Hepatocyte (in vitro differentiated cells): ENCODE data around the gene RANBP3. TPM values are rescaled to one million over a fixed set of nuclear protein-coding genes. Genes with fewer than 3 reads are reported as not detected.
A peak's percentile ranks its signal among the peaks of the same experiment; 100 is the strongest.

ENCODE experiments used
- DNase-seq: peaks from one replicate; pipeline ENCODE4 v3.0.0-alpha.2; 2016; ENCODE audit warnings: low spot score
- H2AFZ ChIP-seq: fragments of 200-600 bp; sonication (generic); 2 replicates; pipeline ENCODE4 v1.6.0; 2016; ENCODE audit warnings: antibody characterized with exemption, mild to moderate bottlenecking
- H3K27ac ChIP-seq: fragments of 200-600 bp; sonication (generic); 2 replicates; pipeline ENCODE4 v1.5.1; 2016; ENCODE audit warnings: mild to moderate bottlenecking
- H3K27me3 ChIP-seq: fragments of 200-600 bp; sonication (generic); 2 replicates; pipeline ENCODE4 v1.6.1; 2016
- H3K36me3 ChIP-seq: fragments of 200-600 bp; sonication (generic); replicated peaks from 2 replicates; pipeline ENCODE4 v1.5.1; 2016; ENCODE audit warnings: low read depth; ENCODE audit not compliant: insufficient read depth
- H3K4me1 ChIP-seq: fragments of 200-600 bp; sonication (generic); 2 replicates; pipeline ENCODE4 v1.5.1; 2016; ENCODE audit warnings: mild to moderate bottlenecking, moderate library complexity; ENCODE audit not compliant: insufficient read depth
- H3K4me2 ChIP-seq: fragments of 200-600 bp; sonication (generic); 2 replicates; pipeline ENCODE4 v1.6.0; 2016
- H3K4me3 ChIP-seq: fragments of 200-600 bp; sonication (generic); 2 replicates; pipeline ENCODE4 v1.5.1; 2016; ENCODE audit warnings: mild to moderate bottlenecking
- H3K79me2 ChIP-seq: fragments of 200-600 bp; sonication (generic); 2 replicates; pipeline ENCODE4 v1.6.0; 2017; ENCODE audit warnings: mild to moderate bottlenecking
- H3K9me2 ChIP-seq: fragments of 200-600 bp; sonication (generic); replicated peaks from 2 replicates; pipeline ENCODE4 v1.6.0; 2017; ENCODE audit warnings: mild to moderate bottlenecking; ENCODE audit not compliant: insufficient read depth
- H3K9me3 ChIP-seq: fragments of 200-600 bp; sonication (generic); 2 replicates; pipeline ENCODE4 v1.5.1; 2016; ENCODE audit warnings: low read depth, mild to moderate bottlenecking
- H4K20me1 ChIP-seq: fragments of 200-600 bp; sonication (generic); 2 replicates; pipeline ENCODE4 v1.6.0; 2016; ENCODE audit warnings: mild to moderate bottlenecking; ENCODE audit not compliant: insufficient read depth, poor library complexity, severe bottlenecking
- EZH2 ChIP-seq: fragments of 200-600 bp; sonication (generic); IDR thresholded peaks from 2 replicates; pipeline ENCODE4 v1.6.1; 2016; ENCODE audit warnings: antibody characterized with exemption, mild to moderate bottlenecking, borderline replicate concordance
- EZH2phosphoT487 ChIP-seq: fragments of 200-600 bp; sonication (generic); IDR thresholded peaks from one replicate; pipeline ENCODE4 v1.6.1; 2018; ENCODE audit warnings: antibody characterized with exemption, mild to moderate bottlenecking, low read depth, moderate library complexity; ENCODE audit not compliant: unreplicated experiment, severe bottlenecking
- WGBS: methylation state at CpG from one replicate; pipeline ENCODE4 v1.1.6; 2016; ENCODE audit warnings: low lambda C conversion rate; ENCODE audit errors: missing lambda C conversion rate; 5-methylcytosine and 5-hydroxymethylcytosine counted together
- polyA plus RNA-seq: library from polyadenylated mRNA; unstranded; fragments of >200 nt; fragmentation: Nextera tagmentation; extraction: Ambion mirVana; gene quantifications from 2 replicates; pipeline ENCODE4 v1.2.1, GENCODE V29; 2016
- total RNA-seq: library from RNA; depleted of rRNA; stranded (reverse); fragments of >200 nt; gene quantifications from 2 replicates; pipeline ENCODE4 v1.2.3, GENCODE V29; 2014
- TF ChIP-seq, protein P1 (sequence below): fragments of 200-600 bp; sonication (generic); IDR thresholded peaks from 2 replicates; pipeline ENCODE4 v1.5.1; 2016; ENCODE audit warnings: antibody characterized with exemption, mild to moderate bottlenecking; ENCODE audit not compliant: poor library complexity

RANBP3 gene
- total and polyA plus RNA-seq, 2 experiments from 2014 or later: 10.4 to 51.0 TPM

DNA sequence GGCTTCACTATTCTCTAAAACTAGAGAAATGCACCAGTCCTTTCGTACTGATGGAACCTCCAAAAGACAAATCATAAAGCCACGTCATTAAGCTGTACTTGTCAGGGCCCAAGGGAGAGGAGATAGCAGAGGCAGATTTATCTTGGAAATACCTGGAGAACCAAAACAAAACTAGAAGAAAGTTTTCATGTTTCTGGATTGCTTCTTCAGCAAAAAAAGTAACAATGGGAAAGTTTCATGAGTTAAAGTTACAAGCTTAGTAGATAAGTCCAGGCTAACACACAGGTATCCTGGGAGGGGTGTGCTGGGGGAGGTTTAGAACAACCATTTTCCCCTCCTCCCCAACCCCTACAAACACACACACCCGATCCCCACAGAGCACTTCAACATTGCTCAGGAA lies 21.6 kb downstream of the RANBP3 start:
- no peak overlapping the region for H2AFZ ChIP-seq
- H3K36me3 ChIP-seq: no peaks in the 10 kb centered on the region
- DNase-seq: no peak
- H3K4me1 ChIP-seq: peaks cover 92% of the 10 kb centered on the region
- H4K20me1 ChIP-seq: peaks cover 83% of the 10 kb centered on the region
- H3K4me2 ChIP-seq: no peak overlapping the region
- H3K27ac ChIP-seq: peak overlapping the region; percentile 82
- H3K27me3 ChIP-seq: no peaks in the 10 kb centered on the region
- no peak for TF ChIP-seq EZH2phosphoT487
- TF ChIP-seq, protein P1, sequence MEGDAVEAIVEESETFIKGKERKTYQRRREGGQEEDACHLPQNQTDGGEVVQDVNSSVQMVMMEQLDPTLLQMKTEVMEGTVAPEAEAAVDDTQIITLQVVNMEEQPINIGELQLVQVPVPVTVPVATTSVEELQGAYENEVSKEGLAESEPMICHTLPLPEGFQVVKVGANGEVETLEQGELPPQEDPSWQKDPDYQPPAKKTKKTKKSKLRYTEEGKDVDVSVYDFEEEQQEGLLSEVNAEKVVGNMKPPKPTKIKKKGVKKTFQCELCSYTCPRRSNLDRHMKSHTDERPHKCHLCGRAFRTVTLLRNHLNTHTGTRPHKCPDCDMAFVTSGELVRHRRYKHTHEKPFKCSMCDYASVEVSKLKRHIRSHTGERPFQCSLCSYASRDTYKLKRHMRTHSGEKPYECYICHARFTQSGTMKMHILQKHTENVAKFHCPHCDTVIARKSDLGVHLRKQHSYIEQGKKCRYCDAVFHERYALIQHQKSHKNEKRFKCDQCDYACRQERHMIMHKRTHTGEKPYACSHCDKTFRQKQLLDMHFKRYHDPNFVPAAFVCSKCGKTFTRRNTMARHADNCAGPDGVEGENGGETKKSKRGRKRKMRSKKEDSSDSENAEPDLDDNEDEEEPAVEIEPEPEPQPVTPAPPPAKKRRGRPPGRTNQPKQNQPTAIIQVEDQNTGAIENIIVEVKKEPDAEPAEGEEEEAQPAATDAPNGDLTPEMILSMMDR: no peak
- no peak for TF ChIP-seq EZH2
- WGBS: 61% methylated on average over 3 of the region's 3 CpGs
- H3K79me2 ChIP-seq: peaks cover 95% of the 10 kb centered on the region
- no peak overlapping the region for H3K4me3 ChIP-seq
- H3K9me3 ChIP-seq: no peaks in the 10 kb centered on the region
- no peaks in the 10 kb centered on the region for H3K9me2 ChIP-seq

DNA sequence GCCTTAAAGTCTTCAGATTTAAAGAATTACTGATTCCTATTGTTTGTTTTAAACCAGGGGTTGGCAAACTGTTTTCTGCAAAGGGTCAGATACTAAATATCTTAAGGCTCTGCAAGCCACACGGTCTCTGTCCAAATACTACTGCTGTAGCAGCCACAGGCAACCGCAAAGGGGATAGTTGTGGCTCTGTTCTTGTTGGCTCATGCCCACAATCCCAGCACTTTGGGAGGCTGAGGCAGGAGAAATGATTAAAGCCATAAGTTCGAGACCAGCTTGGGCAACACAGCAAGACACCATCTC lies 22.4 kb downstream of the RANBP3 start:
- Histone ChIP-seq H2AFZ (no peak overlapping the region), H3K4me1 (peaks cover 92% of the 10 kb centered on the region), H4K20me1 (peaks cover 83% of the 10 kb centered on the region)

DNA sequence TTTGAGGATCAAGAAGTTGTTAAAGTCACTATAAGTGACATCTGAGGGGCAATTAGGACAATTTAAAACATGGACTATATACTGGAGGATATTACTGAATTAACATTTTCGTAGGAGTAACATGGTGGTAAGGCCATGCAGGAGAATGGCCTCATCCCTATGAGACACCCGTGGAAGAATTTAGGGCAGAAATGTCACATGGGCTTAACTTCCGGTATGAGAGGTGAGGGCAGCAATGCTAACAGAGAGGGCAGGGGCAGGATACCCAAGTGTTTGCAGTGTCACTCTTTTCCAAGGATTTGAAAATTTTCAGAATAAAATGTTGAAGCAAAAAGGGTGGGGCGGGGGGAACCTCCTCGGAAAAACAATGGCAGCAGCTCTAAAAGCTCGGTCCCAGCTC lies 23.6 kb downstream of the RANBP3 start:
- no peaks in the 10 kb centered on the region for H3K9me2 ChIP-seq
- H3K79me2 ChIP-seq: peaks cover 95% of the 10 kb centered on the region
- WGBS: 51% methylated on average over 6 of the region's 6 CpGs
- TF ChIP-seq EZH2phosphoT487 (no peak), EZH2 (no peak)
- TF ChIP-seq, protein P1: no peak
- no peaks in the 10 kb centered on the region for H3K9me3 ChIP-seq
- H4K20me1 ChIP-seq: peaks cover 76% of the 10 kb centered on the region
- DNase-seq: no peak
- no peak overlapping the region for H2AFZ ChIP-seq
- peak overlapping the region; percentile 82 for H3K27ac ChIP-seq
- H3K27me3 ChIP-seq: no peaks in the 10 kb centered on the region
- peaks cover 87% of the 10 kb centered on the region for H3K4me1 ChIP-seq
- H3K4me3 ChIP-seq: no peak overlapping the region
- H3K36me3 ChIP-seq: no peaks in the 10 kb centered on the region
- H3K4me2 ChIP-seq: peak overlapping the region; percentile 71

More for the DNA sequence above, 22.4 kb downstream of the RANBP3 start:
- Histone ChIP-seq H3K27ac (peak overlapping the region; percentile 82), H3K27me3 (no peaks in the 10 kb centered on the region), H3K4me2 (peak overlapping the region; percentile 71), H3K9me3 (no peaks in the 10 kb centered on the region), H3K4me3 (no peak overlapping the region), H3K79me2 (peaks cover 95% of the 10 kb centered on the region), H3K9me2 (no peaks in the 10 kb centered on the region), H3K36me3 (no peaks in the 10 kb centered on the region)
- no peak for DNase-seq
- TF ChIP-seq EZH2phosphoT487: no peak
- no peak for TF ChIP-seq EZH2
- TF ChIP-seq, protein P1: no peak
- WGBS: 71% methylated on average over 3 of the region's 3 CpGs
